Measurements from ENCODE around the gene ANGPTL1. TPM values are rescaled to one million over a fixed set of nuclear protein-coding genes. Genes with fewer than 3 reads are reported as not detected.
A peak's percentile ranks its signal among the peaks of the same experiment; 100 is the strongest.
"Not testable (repeated sequence)": the region's sequence is repeated elsewhere in the genome, so short reads cannot be mapped to it uniquely, and the experiment has no call there.

The ANGPTL1 gene
- polyA plus RNA-seq, 1 experiment: 0.28 TPM

- ChIA-PET CTCF (no interaction called here), POLR2A (no interaction called here)
- Histone ChIP-seq H3K36me3 (ENCODE audit: control insufficient read depth, insufficient read depth, low read length) (no peaks in the 10 kb centered on the region; the same call in 1 of the 2 replicates), H3K4me3 (ENCODE audit: low read depth, low read length) (no peak overlapping the region), H3K27me3 (ENCODE audit: control insufficient read depth, insufficient read depth, low read length) (no peaks in the 10 kb centered on the region)
- TF ChIP-seq, protein P1, sequence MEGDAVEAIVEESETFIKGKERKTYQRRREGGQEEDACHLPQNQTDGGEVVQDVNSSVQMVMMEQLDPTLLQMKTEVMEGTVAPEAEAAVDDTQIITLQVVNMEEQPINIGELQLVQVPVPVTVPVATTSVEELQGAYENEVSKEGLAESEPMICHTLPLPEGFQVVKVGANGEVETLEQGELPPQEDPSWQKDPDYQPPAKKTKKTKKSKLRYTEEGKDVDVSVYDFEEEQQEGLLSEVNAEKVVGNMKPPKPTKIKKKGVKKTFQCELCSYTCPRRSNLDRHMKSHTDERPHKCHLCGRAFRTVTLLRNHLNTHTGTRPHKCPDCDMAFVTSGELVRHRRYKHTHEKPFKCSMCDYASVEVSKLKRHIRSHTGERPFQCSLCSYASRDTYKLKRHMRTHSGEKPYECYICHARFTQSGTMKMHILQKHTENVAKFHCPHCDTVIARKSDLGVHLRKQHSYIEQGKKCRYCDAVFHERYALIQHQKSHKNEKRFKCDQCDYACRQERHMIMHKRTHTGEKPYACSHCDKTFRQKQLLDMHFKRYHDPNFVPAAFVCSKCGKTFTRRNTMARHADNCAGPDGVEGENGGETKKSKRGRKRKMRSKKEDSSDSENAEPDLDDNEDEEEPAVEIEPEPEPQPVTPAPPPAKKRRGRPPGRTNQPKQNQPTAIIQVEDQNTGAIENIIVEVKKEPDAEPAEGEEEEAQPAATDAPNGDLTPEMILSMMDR (IDR thresholded peaks at IDR 0.05; ENCODE audit: insufficient read depth, low read depth, low read length): no peak
- no peak for DNase-seq (ENCODE audit: low read depth)
Observed at GRCh38 chr1:178862416-178862815, 8.5 kb downstream of the ANGPTL1 start.

DNA sequence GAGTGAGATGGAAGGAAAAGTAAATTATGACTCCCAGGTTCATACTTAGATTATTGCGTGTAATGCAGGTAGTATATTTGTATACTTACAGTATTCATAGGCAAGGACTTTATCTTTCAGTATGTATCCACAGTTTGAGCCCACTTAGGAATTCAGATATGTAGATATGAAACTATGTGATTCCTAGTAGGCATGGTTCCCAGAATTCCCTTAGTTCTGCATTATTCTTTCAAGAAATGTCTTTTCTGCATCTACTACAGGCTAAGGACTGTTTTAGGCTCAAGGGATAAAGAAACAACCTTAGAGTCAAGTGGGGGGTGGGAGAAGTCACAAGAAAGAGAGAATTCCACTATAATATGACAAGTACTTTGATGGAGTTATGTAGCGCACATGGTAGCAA is 13.8 kb downstream of the ANGPTL1 start:
- TF ChIP-seq, protein P1 (IDR thresholded peaks at IDR 0.05; ENCODE audit: insufficient read depth, low read depth, low read length): no peak
- no peak for DNase-seq (ENCODE audit: low read depth)
- Histone ChIP-seq H3K36me3 (ENCODE audit: control insufficient read depth, insufficient read depth, low read length) (no peaks in the 10 kb centered on the region), H3K4me3 (ENCODE audit: low read depth, low read length) (no peak overlapping the region), H3K27me3 (ENCODE audit: control insufficient read depth, insufficient read depth, low read length) (no peaks in the 10 kb centered on the region)
- ChIA-PET POLR2A (no interaction called here), CTCF (no interaction called here)

DNA sequence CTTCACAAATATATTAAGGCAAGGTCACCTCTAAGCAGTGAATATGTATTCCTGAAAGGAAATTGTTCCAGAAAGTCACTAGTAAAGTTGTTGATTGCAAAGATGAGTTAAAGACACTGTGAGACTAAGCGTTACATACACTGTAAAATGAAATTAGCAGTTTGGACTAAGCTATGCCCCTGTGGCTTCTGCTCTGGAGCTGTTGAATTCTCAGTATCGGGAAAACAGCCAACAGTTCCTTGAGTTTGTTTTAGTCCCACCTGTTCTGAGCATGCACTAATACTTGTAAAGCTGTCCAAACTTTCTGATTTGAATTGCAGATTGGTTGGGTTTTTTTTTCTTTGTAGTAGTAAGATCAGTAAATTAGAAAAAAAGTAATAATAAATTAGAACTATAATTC is 21.0 kb downstream of the ANGPTL1 start:
- POLR2A ChIA-PET: no interaction called here
- no peak overlapping the region for H3K4me3 ChIP-seq (ENCODE audit: low read depth, low read length)
- no peak for DNase-seq (ENCODE audit: low read depth)
- CTCF ChIA-PET: no interaction called here
- TF ChIP-seq, protein P1 (IDR thresholded peaks at IDR 0.05; ENCODE audit: insufficient read depth, low read depth, low read length): no peak
- no peaks in the 10 kb centered on the region for H3K36me3 ChIP-seq (ENCODE audit: control insufficient read depth, insufficient read depth, low read length)
- no peaks in the 10 kb centered on the region for H3K27me3 ChIP-seq (ENCODE audit: control insufficient read depth, insufficient read depth, low read length)

DNA sequence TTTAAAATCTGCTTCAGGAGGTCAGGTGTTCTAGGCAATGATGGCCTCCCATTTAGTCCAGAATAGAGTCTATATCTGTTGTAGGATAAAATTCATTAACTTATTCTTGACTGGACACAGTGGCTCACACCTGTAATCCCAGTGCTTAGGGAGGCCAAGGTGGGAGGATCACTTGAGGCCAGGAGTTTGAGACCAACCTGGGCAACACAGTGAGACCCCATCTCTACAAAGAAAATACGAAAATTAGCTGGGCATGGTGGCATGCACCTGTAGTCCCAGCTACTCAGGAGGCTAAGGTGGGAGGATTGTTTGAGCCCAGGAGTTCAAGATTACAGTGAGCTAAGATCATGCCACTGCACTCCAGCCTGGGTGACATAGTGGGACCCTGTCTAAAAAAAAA is 23.0 kb downstream of the ANGPTL1 start:
- DNase-seq (ENCODE audit: low read depth); H3K36me3 ChIP-seq (ENCODE audit: control insufficient read depth, insufficient read depth, low read length); H3K27me3 ChIP-seq (ENCODE audit: control insufficient read depth, insufficient read depth, low read length); H3K4me3 ChIP-seq (ENCODE audit: low read depth, low read length): not testable (repeated sequence)
- CTCF ChIA-PET: interaction anchor here (1.1 kb wide), 1 partner anchor 44 kb away, joined by 3 read pairs; no protein-coding TSS in a partner anchor
- POLR2A ChIA-PET: interaction anchor here (0.6 to 0.7 kb wide), 2 partner anchors 24 to 64 kb away, joined by 3 read pairs; no protein-coding TSS in a partner anchor

GRCh38 chr1:178847396-178847849 is 23.5 kb downstream of the ANGPTL1 start:
- TF ChIP-seq, protein P1 (IDR thresholded peaks at IDR 0.05; ENCODE audit: insufficient read depth, low read depth, low read length): no peak
- Histone ChIP-seq H3K36me3 (ENCODE audit: control insufficient read depth, insufficient read depth, low read length) (no peaks in the 10 kb centered on the region), H3K27me3 (ENCODE audit: control insufficient read depth, insufficient read depth, low read length) (no peaks in the 10 kb centered on the region), H3K4me3 (ENCODE audit: low read depth, low read length) (no peak overlapping the region)
- ChIA-PET POLR2A (interaction anchor here (0.6 to 0.7 kb wide), 2 partner anchors 24 to 65 kb away, joined by 3 read pairs; no protein-coding TSS in a partner anchor), CTCF (no interaction called here)
- DNase-seq (ENCODE audit: low read depth): peak; percentile 12

- CTCF ChIA-PET: no interaction called here
- Histone ChIP-seq H3K4me3 (ENCODE audit: low read depth, low read length) (no peak overlapping the region), H3K27me3 (ENCODE audit: control insufficient read depth, insufficient read depth, low read length) (no peaks in the 10 kb centered on the region), H3K36me3 (ENCODE audit: control insufficient read depth, insufficient read depth, low read length) (no peaks in the 10 kb centered on the region)
- POLR2A ChIA-PET: no interaction called here
- no peak for DNase-seq (ENCODE audit: low read depth)
- TF ChIP-seq, protein P1 (IDR thresholded peaks at IDR 0.05; ENCODE audit: insufficient read depth, low read depth, low read length): no peak
Observed at GRCh38 chr1:178846306-178846705, 24.6 kb downstream of the ANGPTL1 start.

Measured in BJ (cell line).